Measurements from ENCODE around the gene PCNX2.

PCNX2 gene

DNA sequence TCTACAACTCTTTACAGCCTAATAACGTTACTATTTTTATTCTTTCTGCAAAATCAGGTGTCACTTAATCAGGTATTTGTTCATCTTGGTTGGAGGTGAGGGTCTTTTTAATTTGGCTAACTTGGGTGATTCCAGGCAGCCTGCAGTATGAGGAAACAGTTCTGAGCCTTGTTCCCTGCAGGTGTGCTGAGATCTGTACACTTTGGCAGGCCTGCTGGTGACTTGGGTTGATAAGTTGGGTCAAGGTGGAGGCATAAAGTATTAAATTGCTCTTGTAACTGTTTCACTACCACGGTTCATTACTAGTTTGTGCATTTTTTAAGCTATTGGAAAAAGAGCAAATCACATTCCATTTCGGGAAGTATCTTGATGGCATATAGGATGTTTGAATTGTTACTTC is 42.0 kb upstream of the PCNX2 start:
- no peak overlapping the region for H3K27ac ChIP-seq
- no peak for TF ChIP-seq ZFX (IDR thresholded peaks at IDR 0.05; ENCODE audit: borderline replicate concordance)
- TF ChIP-seq, protein P1, sequence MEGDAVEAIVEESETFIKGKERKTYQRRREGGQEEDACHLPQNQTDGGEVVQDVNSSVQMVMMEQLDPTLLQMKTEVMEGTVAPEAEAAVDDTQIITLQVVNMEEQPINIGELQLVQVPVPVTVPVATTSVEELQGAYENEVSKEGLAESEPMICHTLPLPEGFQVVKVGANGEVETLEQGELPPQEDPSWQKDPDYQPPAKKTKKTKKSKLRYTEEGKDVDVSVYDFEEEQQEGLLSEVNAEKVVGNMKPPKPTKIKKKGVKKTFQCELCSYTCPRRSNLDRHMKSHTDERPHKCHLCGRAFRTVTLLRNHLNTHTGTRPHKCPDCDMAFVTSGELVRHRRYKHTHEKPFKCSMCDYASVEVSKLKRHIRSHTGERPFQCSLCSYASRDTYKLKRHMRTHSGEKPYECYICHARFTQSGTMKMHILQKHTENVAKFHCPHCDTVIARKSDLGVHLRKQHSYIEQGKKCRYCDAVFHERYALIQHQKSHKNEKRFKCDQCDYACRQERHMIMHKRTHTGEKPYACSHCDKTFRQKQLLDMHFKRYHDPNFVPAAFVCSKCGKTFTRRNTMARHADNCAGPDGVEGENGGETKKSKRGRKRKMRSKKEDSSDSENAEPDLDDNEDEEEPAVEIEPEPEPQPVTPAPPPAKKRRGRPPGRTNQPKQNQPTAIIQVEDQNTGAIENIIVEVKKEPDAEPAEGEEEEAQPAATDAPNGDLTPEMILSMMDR (IDR thresholded peaks at IDR 0.05) = no peak

DNA sequence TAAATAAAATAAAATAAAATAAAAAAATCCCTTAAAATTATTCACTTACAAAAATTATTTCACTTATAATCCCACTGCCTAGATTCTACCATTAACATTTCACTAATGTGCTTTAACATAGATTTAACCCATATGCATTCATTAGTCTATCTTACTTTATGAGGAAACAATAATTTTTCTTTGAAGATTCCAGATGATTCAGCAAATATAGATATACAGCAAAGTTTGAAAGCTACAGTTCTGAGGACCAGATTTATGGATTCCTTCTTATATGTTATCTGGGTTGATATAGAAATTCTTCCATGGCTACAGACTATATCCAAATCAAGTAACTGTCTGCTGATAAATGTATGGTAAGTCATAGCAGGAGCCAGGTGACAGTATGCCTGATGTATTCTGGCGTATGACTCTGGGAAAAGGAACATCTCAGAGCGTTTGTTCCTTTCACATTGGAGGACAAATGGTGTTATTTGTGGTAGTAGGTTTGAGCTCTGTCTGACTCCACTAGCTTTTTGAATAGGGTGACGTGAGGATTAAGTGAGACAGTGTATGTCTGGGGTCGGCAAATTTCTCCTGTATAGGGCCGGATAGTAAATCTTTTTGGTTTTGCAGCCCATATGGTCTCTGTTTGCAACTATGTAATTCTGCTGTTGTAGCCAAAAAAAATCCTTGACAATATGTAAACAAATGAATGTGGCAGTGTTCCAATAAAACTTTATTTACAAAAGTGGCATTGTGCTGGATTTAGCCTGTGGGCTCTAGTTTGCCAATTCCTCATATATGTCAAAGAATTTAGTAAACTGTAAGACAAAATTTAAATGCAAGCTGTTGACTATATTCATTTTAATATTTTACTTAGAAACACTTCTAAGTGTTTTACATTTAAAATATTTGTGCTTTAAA is 41.3 kb upstream of the PCNX2 start:
- no peak overlapping the region for H3K27ac ChIP-seq
- TF ChIP-seq, protein P1 (IDR thresholded peaks at IDR 0.05) = no peak
- no peak for TF ChIP-seq ZFX (IDR thresholded peaks at IDR 0.05; ENCODE audit: borderline replicate concordance)

DNA sequence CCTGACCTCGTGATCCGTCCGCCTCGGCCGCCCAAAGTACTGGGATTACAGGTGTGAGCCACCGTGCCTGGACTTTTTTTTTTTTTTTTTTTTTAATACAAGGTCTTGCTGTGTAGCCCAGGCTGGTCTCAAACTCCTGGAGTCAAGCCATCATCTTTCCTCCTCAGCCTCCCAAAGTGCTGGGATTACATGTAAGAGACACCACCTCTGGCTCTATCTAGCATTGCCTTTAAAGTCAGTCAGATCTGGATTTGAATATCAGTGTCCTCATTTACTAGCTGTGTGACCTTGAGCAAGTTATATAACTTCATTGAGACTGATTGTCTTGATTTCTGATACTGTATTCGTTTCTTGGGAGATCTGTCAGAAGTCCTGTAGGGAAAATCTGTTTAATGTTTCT is 38.6 kb upstream of the PCNX2 start:
- H3K27ac ChIP-seq = no peak overlapping the region

DNA sequence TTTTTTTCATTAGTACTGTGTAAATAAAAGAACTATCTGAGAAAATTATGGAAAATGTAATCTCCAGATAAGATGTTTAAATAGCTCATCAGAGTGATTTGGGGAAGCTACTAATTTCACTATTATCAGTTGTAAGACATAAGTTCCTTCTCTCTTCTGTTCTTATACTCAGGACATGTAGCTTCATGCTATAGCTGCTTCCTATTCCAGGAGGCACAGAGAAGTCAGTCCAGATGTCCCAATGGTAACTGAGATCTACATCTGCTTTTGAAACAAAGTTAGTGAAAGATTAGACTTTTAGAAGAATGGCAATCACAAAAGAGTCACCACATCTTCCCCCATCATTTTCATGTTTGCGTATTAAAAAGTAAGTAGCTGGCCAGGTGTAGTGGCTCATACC is 37.6 kb upstream of the PCNX2 start:
- no peak overlapping the region for H3K27ac ChIP-seq
- no peak for TF ChIP-seq ZFX (IDR thresholded peaks at IDR 0.05; ENCODE audit: borderline replicate concordance)
- TF ChIP-seq, protein P1 (IDR thresholded peaks at IDR 0.05) = no peak

More for the DNA sequence above, 38.6 kb upstream of the PCNX2 start:
- TF ChIP-seq, protein P1 (IDR thresholded peaks at IDR 0.05) = no peak
- no peak for TF ChIP-seq ZFX (IDR thresholded peaks at IDR 0.05; ENCODE audit: borderline replicate concordance)

DNA sequence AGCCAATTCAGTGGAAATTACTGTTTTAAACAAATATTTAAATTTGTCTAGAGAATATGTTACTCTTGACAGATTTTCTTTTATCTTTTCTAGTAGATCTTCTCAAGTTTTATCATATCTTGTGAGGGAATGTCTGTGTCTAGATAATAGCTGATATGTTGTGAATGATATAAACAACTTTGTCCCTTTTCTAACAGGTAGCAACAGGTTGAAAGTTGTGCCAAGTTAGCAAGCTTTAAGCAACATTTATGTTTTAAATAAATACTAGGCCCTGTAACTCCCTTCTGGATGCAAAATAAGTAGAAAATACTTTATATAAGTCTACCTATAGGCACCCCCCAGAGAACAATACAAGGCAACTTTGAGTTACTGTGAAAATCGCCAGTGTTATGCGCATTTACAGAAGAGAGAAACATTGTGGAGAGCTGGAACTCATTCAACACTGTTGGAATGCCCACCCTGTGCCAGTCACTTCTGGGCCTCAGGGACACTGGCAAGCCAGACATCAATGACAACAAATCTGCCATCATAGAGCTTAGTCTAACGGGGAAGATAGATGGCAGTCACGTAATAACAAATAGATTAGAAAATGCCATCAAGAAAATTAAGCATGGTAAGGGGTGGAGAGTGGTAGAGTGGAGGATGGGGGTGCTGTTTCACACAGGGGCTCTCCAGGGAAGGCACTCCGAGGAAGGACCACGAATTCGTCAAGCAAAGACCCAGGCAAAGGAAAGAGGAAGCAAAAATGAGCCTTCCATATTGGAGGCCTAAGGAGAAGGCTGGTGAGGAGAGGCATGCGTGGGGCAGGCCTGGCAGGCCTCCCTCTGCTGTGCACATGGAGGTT is 36.4 kb upstream of the PCNX2 start:
- H3K27ac ChIP-seq = no peak overlapping the region
- no peak for TF ChIP-seq ZFX (IDR thresholded peaks at IDR 0.05; ENCODE audit: borderline replicate concordance)
- TF ChIP-seq, protein P1 (IDR thresholded peaks at IDR 0.05) = no peak

DNA sequence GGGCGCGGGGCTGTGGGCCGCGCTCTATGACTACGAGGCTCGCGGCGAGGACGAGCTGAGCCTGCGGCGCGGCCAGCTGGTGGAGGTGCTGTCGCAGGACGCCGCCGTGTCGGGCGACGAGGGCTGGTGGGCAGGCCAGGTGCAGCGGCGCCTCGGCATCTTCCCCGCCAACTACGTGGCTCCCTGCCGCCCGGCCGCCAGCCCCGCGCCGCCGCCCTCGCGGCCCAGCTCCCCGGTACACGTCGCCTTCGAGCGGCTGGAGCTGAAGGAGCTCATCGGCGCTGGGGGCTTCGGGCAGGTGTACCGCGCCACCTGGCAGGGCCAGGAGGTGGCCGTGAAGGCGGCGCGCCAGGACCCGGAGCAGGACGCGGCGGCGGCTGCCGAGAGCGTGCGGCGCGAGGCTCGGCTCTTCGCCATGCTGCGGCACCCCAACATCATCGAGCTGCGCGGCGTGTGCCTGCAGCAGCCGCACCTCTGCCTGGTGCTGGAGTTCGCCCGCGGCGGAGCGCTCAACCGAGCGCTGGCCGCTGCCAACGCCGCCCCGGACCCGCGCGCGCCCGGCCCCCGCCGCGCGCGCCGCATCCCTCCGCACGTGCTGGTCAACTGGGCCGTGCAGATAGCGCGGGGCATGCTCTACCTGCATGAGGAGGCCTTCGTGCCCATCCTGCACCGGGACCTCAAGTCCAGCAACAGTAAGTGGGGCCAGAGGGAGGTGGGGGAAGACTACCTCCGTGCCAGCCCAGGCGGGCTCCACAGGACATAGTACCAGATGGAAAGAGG is 32.8 kb upstream of the PCNX2 start:
- TF ChIP-seq, protein P1 (IDR thresholded peaks at IDR 0.05) = peak; percentile 13; the same call in 1 of the 2 replicates
- TF ChIP-seq ZFX (IDR thresholded peaks at IDR 0.05; ENCODE audit: borderline replicate concordance) = no peak
- peak overlapping the region; percentile 53 for H3K27ac ChIP-seq

Measured in 22Rv1 (cell line).